Tibial nerve (tissue), 4 donors: ENCODE measurements around the gene PAN3. TPM values are rescaled to one million over a fixed set of nuclear protein-coding genes. Genes with fewer than 3 reads are reported as not detected.

Experiments
- DNase-seq, 2 donors: peaks; one replicate each; pipeline ENCODE4 v3.0.0-alpha.2; 2019; ENCODE audit warnings: low spot score in 2 of 2
- H3K27ac ChIP-seq, 4 donors: fragments of 200-600 bp; sonication (generic) in 3 of 4; one replicate each; pipeline ENCODE4 v1.5.1; 2017 to 2019; ENCODE audit warnings: mild to moderate bottlenecking in 1 of 4
- H3K27me3 ChIP-seq, 2 donors: fragments of 200-600 bp; sonication (generic) in 1 of 2; one replicate each; pipeline versions ENCODE4 v1.5.1 to v1.6.0; 2017 to 2019
- H3K36me3 ChIP-seq, 3 donors: fragments of 200-600 bp; sonication (generic); one replicate each; pipeline ENCODE4 v1.5.1; 2018 to 2019
- H3K4me1 ChIP-seq, 4 donors: fragments of 200-600 bp; sonication (generic) in 3 of 4; one replicate each; pipeline ENCODE4 v1.5.1; 2017 to 2019
- H3K4me3 ChIP-seq, 4 donors: fragments of 200-600 bp; sonication (generic) in 3 of 4; one replicate each; pipeline ENCODE4 v1.5.1; 2017 to 2019; ENCODE audit warnings: mild to moderate bottlenecking in 1 of 4, moderate library complexity in 1 of 4
- H3K9me3 ChIP-seq, 4 donors: fragments of 200-600 bp; sonication (generic) in 3 of 4; one replicate each; pipeline ENCODE4 v1.5.1; 2017 to 2019
- CTCF ChIP-seq, 5 experiments: fragments of 200-600 bp in 3 of 5; fragments of 450-650 bp in 2 of 5; sonication (generic) in 3 of 5; IDR thresholded peaks; one replicate each; pipeline ENCODE4 v1.5.1; 2016 to 2019; ENCODE audit warnings: antibody characterized with exemption in 5 of 5, mild to moderate bottlenecking in 3 of 5, moderate library complexity in 2 of 5
- EP300 ChIP-seq, 2 donors: sonication (generic); formaldehyde crosslinking; IDR thresholded peaks; one replicate each; pipeline ENCODE4 v1.6.1; 2017; ENCODE audit warnings: antibody characterized with exemption in 2 of 2, mild to moderate bottlenecking in 1 of 2
- POLR2A ChIP-seq, 2 donors: fragments of 450-650 bp; IDR thresholded peaks; one replicate each; pipeline ENCODE4 v1.6.1; 2017; ENCODE audit warnings: antibody characterized with exemption in 2 of 2, mild to moderate bottlenecking in 2 of 2, moderate library complexity in 2 of 2
- WGBS, 2 donors: methylation state at CpG; one replicate each; pipeline ENCODE4 v1.1.5; 2018; 5-methylcytosine and 5-hydroxymethylcytosine counted together
- total RNA-seq, 4 donors: library from RNA; depleted of rRNA; stranded (reverse); fragments of >200 nt; gene quantifications; one replicate each; pipeline ENCODE4 v1.1.0, GENCODE V29; 2016

PAN3 gene
- total RNA-seq, 4 donors from 2014 or later: 40.5 to 54.4 (median 49.0) TPM

- DNase-seq: no peak
- TF ChIP-seq EP300 (IDR thresholded peaks at IDR 0.05) (no peak), CTCF (IDR thresholded peaks at IDR 0.05) (no peak), POLR2A (IDR thresholded peaks at IDR 0.05) (no peak)
- no peaks in the 10 kb centered on the region for H3K4me1 ChIP-seq
- H3K27me3 ChIP-seq: no peaks in the 10 kb centered on the region
- H3K36me3 ChIP-seq: peaks cover 2 to 78% (median 10%) of the 10 kb centered on the region in 3 donors
- H3K27ac ChIP-seq: no peak overlapping the region
- H3K9me3 ChIP-seq: no peaks in the 10 kb centered on the region
- no peak overlapping the region for H3K4me3 ChIP-seq
- 95 to 100% methylated on average over 1 of the region's 1 CpG for WGBS, 2 donors
Measured at GRCh38 chr13:28286263-28286662, 147.9 kb downstream of the PAN3 start.

GRCh38 chr13:28297341-28297740, 159.0 kb downstream of the PAN3 start:
- 63 to 72% methylated on average over 3 of the region's 3 CpGs for WGBS, 2 donors
- H3K4me3 ChIP-seq: no peak overlapping the region
- H3K27ac ChIP-seq: no peak overlapping the region
- no peaks in the 10 kb centered on the region for H3K9me3 ChIP-seq
- DNase-seq: no peak
- peaks cover 0 to 6% (median 2%) of the 10 kb centered on the region in 4 donors for H3K4me1 ChIP-seq
- H3K36me3 ChIP-seq: peaks cover 0 to 42% (median 2%) of the 10 kb centered on the region in 3 donors
- TF ChIP-seq CTCF (IDR thresholded peaks at IDR 0.05) (no peak), EP300 (IDR thresholded peaks at IDR 0.05) (no peak), POLR2A (IDR thresholded peaks at IDR 0.05) (no peak)
- no peaks in the 10 kb centered on the region for H3K27me3 ChIP-seq

- peaks cover 0 to 18% (median 0%) of the 10 kb centered on the region in 3 donors for H3K36me3 ChIP-seq
- no peak overlapping the region for H3K27ac ChIP-seq
- H3K4me3 ChIP-seq: no peak overlapping the region
- WGBS, 2 donors: 26 to 47% methylated on average over 2 of the region's 2 CpGs
- no peaks in the 10 kb centered on the region for H3K9me3 ChIP-seq
- TF ChIP-seq CTCF (IDR thresholded peaks at IDR 0.05) (no peak), POLR2A (IDR thresholded peaks at IDR 0.05) (no peak), EP300 (IDR thresholded peaks at IDR 0.05) (no peak)
- peaks cover 0 to 6% (median 2%) of the 10 kb centered on the region in 4 donors for H3K4me1 ChIP-seq
- no peak for DNase-seq
- H3K27me3 ChIP-seq: no peaks in the 10 kb centered on the region
Measured at GRCh38 chr13:28299916-28300315, 161.6 kb downstream of the PAN3 start.

GRCh38 chr13:28301839-28302238, 163.5 kb downstream of the PAN3 start:
- WGBS, 2 donors: 63 to 66% methylated on average over 4 of the region's 4 CpGs
- Histone ChIP-seq H3K27me3 (no peaks in the 10 kb centered on the region), H3K27ac (no peak overlapping the region), H3K9me3 (no peaks in the 10 kb centered on the region), H3K4me1 (peaks cover 0 to 6% (median 2%) of the 10 kb centered on the region in 4 donors), H3K4me3 (no peak overlapping the region), H3K36me3 (no peaks in the 10 kb centered on the region)
- DNase-seq: no peak
- TF ChIP-seq CTCF (IDR thresholded peaks at IDR 0.05) (no peak), EP300 (IDR thresholded peaks at IDR 0.05) (no peak), POLR2A (IDR thresholded peaks at IDR 0.05) (no peak)

- WGBS, 2 donors: 87 to 88% methylated on average over 10 of the region's 10 CpGs
Measured at GRCh38 chr13:28306325-28306724, 168.0 kb downstream of the PAN3 start.

More at GRCh38 chr13:28306325-28306724, 168.0 kb downstream of the PAN3 start:
- DNase-seq: no peak
- Histone ChIP-seq H3K27me3 (no peaks in the 10 kb centered on the region), H3K4me3 (no peak overlapping the region), H3K9me3 (no peaks in the 10 kb centered on the region), H3K36me3 (no peaks in the 10 kb centered on the region), H3K4me1 (no peaks in the 10 kb centered on the region), H3K27ac (no peak overlapping the region)
- no peak for TF ChIP-seq CTCF (IDR thresholded peaks at IDR 0.05)
- TF ChIP-seq POLR2A (IDR thresholded peaks at IDR 0.05): no peak
- TF ChIP-seq EP300 (IDR thresholded peaks at IDR 0.05): no peak
